ENCODE measurements around the gene TAS2R42.

Gene TAS2R42

GRCh38 chr12:11158885-11159444, 27.8 kb downstream of the TAS2R42 start:
- Histone ChIP-seq H3K27ac (ENCODE audit: low read depth, low read length) (no peak overlapping the region), H2BK120ac (ENCODE audit: insufficient read depth, low read length, poor library complexity) (no peak overlapping the region), H4K8ac (ENCODE audit: low read depth, low read length) (no peak overlapping the region), H3K9ac (ENCODE audit: low read length) (no peak overlapping the region), H2AFZ (ENCODE audit: insufficient read depth, low read length, poor library complexity) (no peak overlapping the region), H3K4me1 (ENCODE audit: control insufficient read depth in 1 of 2, insufficient read depth in 2 of 2, low read length in 2 of 2) (no peaks in the 10 kb centered on the region), H3K4ac (ENCODE audit: low read depth, low read length) (peak overlapping the region; percentile 55), H3K79me1 (ENCODE audit: low read length) (no peaks in the 10 kb centered on the region), H3K4me3 (ENCODE audit: low read depth, low read length) (no peak overlapping the region), H4K12ac (ENCODE audit: low read depth, low read length) (no peak overlapping the region), H3K4me2 (ENCODE audit: low read length) (no peak overlapping the region), H2BK12ac (ENCODE audit: low read length) (no peak overlapping the region), H3K36me3 (ENCODE audit: control insufficient read depth in 1 of 2, insufficient read depth in 2 of 2, low read length in 2 of 2) (no peaks in the 10 kb centered on the region), H3K18ac (ENCODE audit: low read length) (no peak overlapping the region), H3K23ac (ENCODE audit: low read length) (no peak overlapping the region), H2AK5ac (ENCODE audit: low read length) (no peak overlapping the region), H3K79me2 (ENCODE audit: control insufficient read depth, insufficient read depth, low read length, poor library complexity) (no peaks in the 10 kb centered on the region), H3K27me3 (ENCODE audit: insufficient read depth, low read length) (no peaks in the 10 kb centered on the region), H2BK5ac (ENCODE audit: low read depth, low read length, poor library complexity) (no peak overlapping the region), H3K14ac (ENCODE audit: low read length) (no peak overlapping the region), H3K9me3 (ENCODE audit: insufficient read depth, low read depth, low read length) (no peaks in the 10 kb centered on the region), H4K91ac (ENCODE audit: low read depth, low read length) (no peak overlapping the region)
- DNase-seq, result no peak
- WGBS (ENCODE audit: extremely low coverage, insufficient coverage, insufficient read length), result no CpG with 5 or more reads among the region's 5 CpGs

GRCh38 chr12:11154400-11154925, 32.3 kb downstream of the TAS2R42 start:
- Histone ChIP-seq H4K8ac (ENCODE audit: low read depth, low read length) (no peak overlapping the region), H3K27me3 (ENCODE audit: insufficient read depth, low read length) (no peaks in the 10 kb centered on the region), H3K79me1 (ENCODE audit: low read length) (no peaks in the 10 kb centered on the region), H4K91ac (ENCODE audit: low read depth, low read length) (no peak overlapping the region), H2BK120ac (ENCODE audit: insufficient read depth, low read length, poor library complexity) (no peak overlapping the region), H2BK5ac (ENCODE audit: low read depth, low read length, poor library complexity) (no peak overlapping the region), H2AFZ (ENCODE audit: insufficient read depth, low read length, poor library complexity) (no peak overlapping the region), H3K23ac (ENCODE audit: low read length) (no peak overlapping the region), H3K27ac (ENCODE audit: low read depth, low read length) (peak overlapping the region; percentile 47), H3K18ac (ENCODE audit: low read length) (no peak overlapping the region), H2AK5ac (ENCODE audit: low read length) (no peak overlapping the region), H4K12ac (ENCODE audit: low read depth, low read length) (no peak overlapping the region), H3K4ac (ENCODE audit: low read depth, low read length) (no peak overlapping the region), H2BK12ac (ENCODE audit: low read length) (no peak overlapping the region), H3K14ac (ENCODE audit: low read length) (no peak overlapping the region), H3K4me2 (ENCODE audit: low read length) (no peak overlapping the region), H3K4me1 (ENCODE audit: control insufficient read depth in 1 of 2, insufficient read depth in 2 of 2, low read length in 2 of 2) (no peaks in the 10 kb centered on the region), H3K9me3 (ENCODE audit: insufficient read depth, low read depth, low read length) (peaks cover 2% of the 10 kb centered on the region), H3K9ac (ENCODE audit: low read length) (no peak overlapping the region), H3K36me3 (ENCODE audit: control insufficient read depth in 1 of 2, insufficient read depth in 2 of 2, low read length in 2 of 2) (peaks cover 3% of the 10 kb centered on the region in 2 experiments), H3K79me2 (ENCODE audit: control insufficient read depth, insufficient read depth, low read length, poor library complexity) (no peaks in the 10 kb centered on the region), H3K4me3 (ENCODE audit: low read depth, low read length) (no peak overlapping the region)
- peak; percentile 32 to 90 for DNase-seq
- WGBS (ENCODE audit: extremely low coverage, insufficient coverage, insufficient read length), result no CpG with 5 or more reads among the region's 1 CpG

- no peak overlapping the region for H3K14ac ChIP-seq (ENCODE audit: low read length)
- H3K27ac ChIP-seq (ENCODE audit: low read depth, low read length), result no peak overlapping the region
- H3K18ac ChIP-seq (ENCODE audit: low read length), result no peak overlapping the region
- no peak overlapping the region for H2AK5ac ChIP-seq (ENCODE audit: low read length)
- H4K12ac ChIP-seq (ENCODE audit: low read depth, low read length), result no peak overlapping the region
- no peaks in the 10 kb centered on the region for H3K27me3 ChIP-seq (ENCODE audit: insufficient read depth, low read length)
- H3K4me2 ChIP-seq (ENCODE audit: low read length), result no peak overlapping the region
- H3K9me3 ChIP-seq (ENCODE audit: insufficient read depth, low read depth, low read length), result peaks cover 2% of the 10 kb centered on the region
- H3K9ac ChIP-seq (ENCODE audit: low read length), result no peak overlapping the region
- H2BK12ac ChIP-seq (ENCODE audit: low read length), result no peak overlapping the region
- H2BK120ac ChIP-seq (ENCODE audit: insufficient read depth, low read length, poor library complexity), result no peak overlapping the region
- H3K4me3 ChIP-seq (ENCODE audit: low read depth, low read length), result no peak overlapping the region
- no peaks in the 10 kb centered on the region for H3K79me2 ChIP-seq (ENCODE audit: control insufficient read depth, insufficient read depth, low read length, poor library complexity)
- no peak for DNase-seq
- H4K91ac ChIP-seq (ENCODE audit: low read depth, low read length), result no peak overlapping the region
- no peaks in the 10 kb centered on the region for H3K4me1 ChIP-seq (ENCODE audit: control insufficient read depth in 1 of 2, insufficient read depth in 2 of 2, low read length in 2 of 2)
- no peak overlapping the region for H4K8ac ChIP-seq (ENCODE audit: low read depth, low read length)
- no peak overlapping the region for H3K23ac ChIP-seq (ENCODE audit: low read length)
- no peak overlapping the region for H3K4ac ChIP-seq (ENCODE audit: low read depth, low read length)
- no peaks in the 10 kb centered on the region for H3K79me1 ChIP-seq (ENCODE audit: low read length)
- no peak overlapping the region for H2BK5ac ChIP-seq (ENCODE audit: low read depth, low read length, poor library complexity)
- WGBS (ENCODE audit: extremely low coverage, insufficient coverage, insufficient read length), result no CpG with 5 or more reads among the region's 2 CpGs
- H2AFZ ChIP-seq (ENCODE audit: insufficient read depth, low read length, poor library complexity), result no peak overlapping the region
- peaks cover 3% of the 10 kb centered on the region in 2 experiments for H3K36me3 ChIP-seq (ENCODE audit: control insufficient read depth in 1 of 2, insufficient read depth in 2 of 2, low read length in 2 of 2)
Observed at GRCh38 chr12:11152725-11153124, 34.0 kb downstream of the TAS2R42 start.

- no peaks in the 10 kb centered on the region for H3K79me2 ChIP-seq (ENCODE audit: control insufficient read depth, insufficient read depth, low read length, poor library complexity)
- H3K18ac ChIP-seq (ENCODE audit: low read length), result no peak overlapping the region
- H4K8ac ChIP-seq (ENCODE audit: low read depth, low read length), result no peak overlapping the region
- H3K9me3 ChIP-seq (ENCODE audit: insufficient read depth, low read depth, low read length), result peaks cover 2% of the 10 kb centered on the region
- H3K4me3 ChIP-seq (ENCODE audit: low read depth, low read length), result no peak overlapping the region
- no peak overlapping the region for H2AK5ac ChIP-seq (ENCODE audit: low read length)
- no peak overlapping the region for H3K9ac ChIP-seq (ENCODE audit: low read length)
- H2BK120ac ChIP-seq (ENCODE audit: insufficient read depth, low read length, poor library complexity), result no peak overlapping the region
- no peaks in the 10 kb centered on the region for H3K79me1 ChIP-seq (ENCODE audit: low read length)
- peaks cover 3 to 5% of the 10 kb centered on the region in 2 experiments for H3K36me3 ChIP-seq (ENCODE audit: control insufficient read depth in 1 of 2, insufficient read depth in 2 of 2, low read length in 2 of 2)
- no peak overlapping the region for H4K91ac ChIP-seq (ENCODE audit: low read depth, low read length)
- H3K4ac ChIP-seq (ENCODE audit: low read depth, low read length), result peak overlapping the region; percentile 83
- no peak overlapping the region for H2AFZ ChIP-seq (ENCODE audit: insufficient read depth, low read length, poor library complexity)
- DNase-seq, result no peak
- no peak overlapping the region for H3K27ac ChIP-seq (ENCODE audit: low read depth, low read length)
- H2BK12ac ChIP-seq (ENCODE audit: low read length), result no peak overlapping the region
- H4K12ac ChIP-seq (ENCODE audit: low read depth, low read length), result no peak overlapping the region
- H3K14ac ChIP-seq (ENCODE audit: low read length), result no peak overlapping the region
- H3K23ac ChIP-seq (ENCODE audit: low read length), result no peak overlapping the region
- H3K27me3 ChIP-seq (ENCODE audit: insufficient read depth, low read length), result no peaks in the 10 kb centered on the region
- no peak overlapping the region for H2BK5ac ChIP-seq (ENCODE audit: low read depth, low read length, poor library complexity)
- no CpG with 5 or more reads among the region's 1 CpG for WGBS (ENCODE audit: extremely low coverage, insufficient coverage, insufficient read length)
- H3K4me1 ChIP-seq (ENCODE audit: control insufficient read depth in 1 of 2, insufficient read depth in 2 of 2, low read length in 2 of 2), result no peaks in the 10 kb centered on the region
- H3K4me2 ChIP-seq (ENCODE audit: low read length), result no peak overlapping the region
Observed at GRCh38 chr12:11150832-11151231, 35.9 kb downstream of the TAS2R42 start.
